ENCODE results near the gene ZNF672. TPM values are rescaled to one million over a fixed set of nuclear protein-coding genes. Genes with fewer than 3 reads are reported as not detected.
"Not testable (repeated sequence)": the region's sequence is repeated elsewhere in the genome, so short reads cannot be mapped to it uniquely, and the experiment has no call there.

ZNF672 gene
- 10 to 100 TPM; 32.5 to 47.7 (median 45.8) TPM for total RNA-seq

GRCh38 chr1:248837781-248838356 lies at the start of gene ZNF672:
TSS of gene ZNF672 (plus strand) at chr1:248838224. CDS start at chr1:248847275, 9,051 bp downstream.
- peak within 1 kb of the TSS; percentile 99 to 100 (median 100) for H3K27ac ChIP-seq
- H3K4me3 ChIP-seq = peak within 1 kb of the TSS; percentile 59 to 76 (median 74)
- no peaks in the 10 kb centered on the region for H3K9me3 ChIP-seq
- peak in 1 of 6 experiments; percentile 6 for TF ChIP-seq CTCF (IDR thresholded peaks at IDR 0.05)
- TF ChIP-seq POLR2AphosphoS5 (IDR thresholded peaks at IDR 0.05) = peak; percentile 70 to 90
- peak; percentile 28 to 76 (median 50) for TF ChIP-seq POLR2A (IDR thresholded peaks at IDR 0.05)
- peak in 1 of 4 donors; percentile 18 for TF ChIP-seq EP300 (IDR thresholded peaks at IDR 0.05)
- peak; percentile 96 to 97 for ATAC-seq (ENCODE audit: low FRiP score in 2 of 2)
- no peaks in the 10 kb centered on the region for H3K36me3 ChIP-seq
- no peaks in the 10 kb centered on the region for H3K27me3 ChIP-seq
- WGBS, 2 donors = 0 to 1% methylated on average over 5 to 40 of the region's 48 CpGs
- peak; percentile 99 for DNase-seq
- peaks cover 27 to 48% (median 39%) of the 10 kb centered on the region in 4 donors for H3K4me1 ChIP-seq

- no peaks in the 10 kb centered on the region for H3K4me1 ChIP-seq
- no peak for ATAC-seq (ENCODE audit: low FRiP score in 2 of 2)
These were observed 49.7 kb upstream of the ZNF672 start for GRCh38 chr1:248788327-248788726.

GRCh38 chr1:248789337-248789736 lies 48.7 kb upstream of the ZNF672 start:
- not testable (repeated sequence) for H3K4me3 ChIP-seq; H3K9me3 ChIP-seq; DNase-seq; H3K27me3 ChIP-seq; H3K4me1 ChIP-seq; H3K36me3 ChIP-seq; H3K27ac ChIP-seq; ATAC-seq (ENCODE audit: low FRiP score in 2 of 2)
- WGBS, 2 donors = 83 to 84% methylated on average over 2 of the region's 2 CpGs

More at GRCh38 chr1:248788327-248788726, 49.7 kb upstream of the ZNF672 start:
- Histone ChIP-seq H3K36me3 (no peaks in the 10 kb centered on the region), H3K4me3 (no peak overlapping the region), H3K9me3 (no peaks in the 10 kb centered on the region), H3K27me3 (no peaks in the 10 kb centered on the region), H3K27ac (no peak overlapping the region)
- no peak for DNase-seq
- TF ChIP-seq EP300 (IDR thresholded peaks at IDR 0.05) (no peak), POLR2AphosphoS5 (IDR thresholded peaks at IDR 0.05) (no peak), POLR2A (IDR thresholded peaks at IDR 0.05) (no peak), CTCF (IDR thresholded peaks at IDR 0.05) (no peak)
- WGBS, 2 donors = 77 to 78% methylated on average over 3 of the region's 3 CpGs

GRCh38 chr1:248790456-248790855 lies 47.6 kb upstream of the ZNF672 start:
- TF ChIP-seq POLR2AphosphoS5 (IDR thresholded peaks at IDR 0.05) = no peak
- no peak for TF ChIP-seq EP300 (IDR thresholded peaks at IDR 0.05)
- no peak for TF ChIP-seq POLR2A (IDR thresholded peaks at IDR 0.05)
- no peak for TF ChIP-seq CTCF (IDR thresholded peaks at IDR 0.05)
- no peaks in the 10 kb centered on the region for H3K27me3 ChIP-seq
- no peaks in the 10 kb centered on the region for H3K36me3 ChIP-seq
- no peak overlapping the region for H3K4me3 ChIP-seq
- no peaks in the 10 kb centered on the region for H3K4me1 ChIP-seq
- DNase-seq (no peak), ATAC-seq (ENCODE audit: low FRiP score in 2 of 2) (no peak)
- H3K27ac ChIP-seq = no peak overlapping the region
- no peaks in the 10 kb centered on the region for H3K9me3 ChIP-seq
- 82 to 85% methylated on average over 5 of the region's 5 CpGs for WGBS, 2 donors

GRCh38 chr1:248791010-248791409 lies 47.0 kb upstream of the ZNF672 start:
- no peak overlapping the region for H3K27ac ChIP-seq
- no peaks in the 10 kb centered on the region for H3K4me1 ChIP-seq
- DNase-seq = no peak
- H3K9me3 ChIP-seq = no peaks in the 10 kb centered on the region
- ATAC-seq (ENCODE audit: low FRiP score in 2 of 2) = no peak
- no peak overlapping the region for H3K4me3 ChIP-seq
- H3K27me3 ChIP-seq = no peaks in the 10 kb centered on the region
- TF ChIP-seq CTCF (IDR thresholded peaks at IDR 0.05) (no peak), POLR2A (IDR thresholded peaks at IDR 0.05) (no peak)
- WGBS, 2 donors = 89 to 93% methylated on average over 4 of the region's 4 CpGs
- no peaks in the 10 kb centered on the region for H3K36me3 ChIP-seq
